Measurements from ENCODE around the gene FAAP100.

Gene FAAP100

DNA sequence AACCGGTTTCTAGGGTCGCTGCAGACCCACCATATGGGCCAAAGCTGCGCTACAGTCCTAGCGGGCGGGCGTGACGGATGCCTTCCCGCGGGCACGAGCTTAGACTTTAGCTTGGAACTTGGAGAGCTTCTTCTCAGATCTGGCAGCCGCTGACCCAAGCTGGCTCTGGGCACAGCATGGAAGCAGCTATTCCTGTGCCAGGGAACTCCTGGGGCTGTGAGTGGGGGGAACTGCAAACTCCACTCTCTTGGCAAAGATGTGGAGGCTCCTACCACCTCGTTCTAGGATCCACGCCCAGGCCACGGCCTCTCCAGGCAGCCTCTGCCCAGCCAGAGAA lies 8.8 kb downstream of the FAAP100 start:
- no peak overlapping the region for H3K9ac ChIP-seq (ENCODE audit: low read depth, low read length)
- H3K36me3 ChIP-seq (ENCODE audit: control insufficient read depth, insufficient read depth, low read length), result peaks cover 59% of the 10 kb centered on the region
- H3K27ac ChIP-seq (ENCODE audit: low read depth, low read length), result no peak overlapping the region
- H3K27me3 ChIP-seq (ENCODE audit: control insufficient read depth, insufficient read depth, low read length), result no peaks in the 10 kb centered on the region
- no peak overlapping the region for H3K4me3 ChIP-seq (ENCODE audit: low read depth, low read length)
- no peaks in the 10 kb centered on the region for H3K4me1 ChIP-seq (ENCODE audit: control insufficient read depth, insufficient read depth, low read length)
- H3K9me3 ChIP-seq (ENCODE audit: control insufficient read depth, insufficient read depth, low read length), result no peaks in the 10 kb centered on the region

GRCh38 chr17:81542431-81543338 lies 9.5 kb downstream of the FAAP100 start:
- Histone ChIP-seq H3K9me3 (ENCODE audit: control insufficient read depth, insufficient read depth, low read length) (no peaks in the 10 kb centered on the region), H3K36me3 (ENCODE audit: control insufficient read depth, insufficient read depth, low read length) (peaks cover 53% of the 10 kb centered on the region), H3K27me3 (ENCODE audit: control insufficient read depth, insufficient read depth, low read length) (no peaks in the 10 kb centered on the region), H3K4me3 (ENCODE audit: low read depth, low read length) (no peak overlapping the region), H3K4me1 (ENCODE audit: control insufficient read depth, insufficient read depth, low read length) (no peaks in the 10 kb centered on the region), H3K9ac (ENCODE audit: low read depth, low read length) (no peak overlapping the region), H3K27ac (ENCODE audit: low read depth, low read length) (no peak overlapping the region)

DNA sequence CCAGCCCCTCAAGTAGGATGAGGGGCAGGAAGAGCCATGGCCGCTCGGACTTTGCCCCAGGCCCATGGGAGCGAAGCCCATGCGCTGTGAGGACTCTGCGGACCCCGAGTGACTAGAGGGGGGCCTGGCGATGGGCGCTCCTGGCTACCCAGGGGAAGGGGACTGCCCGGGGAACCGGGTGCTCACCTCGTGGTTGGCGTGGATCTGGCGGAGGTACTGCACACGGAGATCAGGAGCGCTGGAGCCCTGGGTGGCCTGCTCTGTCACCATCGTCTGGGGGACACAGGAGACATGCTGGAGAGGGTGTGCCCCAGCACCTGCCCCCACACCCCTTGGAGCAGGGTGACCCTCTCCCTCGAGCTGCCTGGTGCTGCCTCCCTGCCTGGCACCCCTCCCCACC lies 11.0 kb downstream of the FAAP100 start:
- Histone ChIP-seq H3K4me3 (ENCODE audit: low read depth, low read length) (no peak overlapping the region), H3K9ac (ENCODE audit: low read depth, low read length) (no peak overlapping the region), H3K27me3 (ENCODE audit: control insufficient read depth, insufficient read depth, low read length) (peaks cover 8% of the 10 kb centered on the region), H3K4me1 (ENCODE audit: control insufficient read depth, insufficient read depth, low read length) (no peaks in the 10 kb centered on the region), H3K36me3 (ENCODE audit: control insufficient read depth, insufficient read depth, low read length) (peaks cover 38% of the 10 kb centered on the region), H3K27ac (ENCODE audit: low read depth, low read length) (no peak overlapping the region), H3K9me3 (ENCODE audit: control insufficient read depth, insufficient read depth, low read length) (no peaks in the 10 kb centered on the region)

DNA sequence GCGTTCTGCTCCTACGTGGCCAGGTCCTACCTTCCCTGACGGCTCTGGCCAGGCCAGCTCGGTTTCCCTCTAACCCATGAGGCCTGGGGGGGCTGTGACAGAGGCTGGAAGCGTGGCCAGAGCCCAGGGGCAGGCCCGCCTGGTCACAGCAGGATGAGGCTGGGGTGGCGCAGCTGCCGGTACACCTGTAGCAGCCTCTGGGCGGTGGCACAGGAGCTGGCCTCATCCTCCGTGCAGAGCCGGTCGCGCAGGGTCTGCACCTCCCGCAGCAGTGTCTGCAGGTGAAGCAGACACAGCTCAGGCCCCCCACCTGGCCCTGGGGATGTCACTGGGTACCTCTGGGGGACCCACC lies 11.5 kb downstream of the FAAP100 start:
- Histone ChIP-seq H3K27ac (ENCODE audit: low read depth, low read length) (no peak overlapping the region), H3K36me3 (ENCODE audit: control insufficient read depth, insufficient read depth, low read length) (peaks cover 33% of the 10 kb centered on the region), H3K4me1 (ENCODE audit: control insufficient read depth, insufficient read depth, low read length) (no peaks in the 10 kb centered on the region), H3K27me3 (ENCODE audit: control insufficient read depth, insufficient read depth, low read length) (peaks cover 12% of the 10 kb centered on the region), H3K4me3 (ENCODE audit: low read depth, low read length) (no peak overlapping the region), H3K9ac (ENCODE audit: low read depth, low read length) (no peak overlapping the region), H3K9me3 (ENCODE audit: control insufficient read depth, insufficient read depth, low read length) (no peaks in the 10 kb centered on the region)

- Histone ChIP-seq H3K36me3 (ENCODE audit: control insufficient read depth, insufficient read depth, low read length) (peaks cover 28% of the 10 kb centered on the region), H3K4me3 (ENCODE audit: low read depth, low read length) (no peak overlapping the region), H3K27me3 (ENCODE audit: control insufficient read depth, insufficient read depth, low read length) (peaks cover 15% of the 10 kb centered on the region), H3K9me3 (ENCODE audit: control insufficient read depth, insufficient read depth, low read length) (no peaks in the 10 kb centered on the region), H3K9ac (ENCODE audit: low read depth, low read length) (no peak overlapping the region), H3K4me1 (ENCODE audit: control insufficient read depth, insufficient read depth, low read length) (no peaks in the 10 kb centered on the region), H3K27ac (ENCODE audit: low read depth, low read length) (no peak overlapping the region)
These were observed 12.0 kb downstream of the FAAP100 start for GRCh38 chr17:81539961-81540675.

- Histone ChIP-seq H3K36me3 (ENCODE audit: control insufficient read depth, insufficient read depth, low read length) (peaks cover 22% of the 10 kb centered on the region), H3K27me3 (ENCODE audit: control insufficient read depth, insufficient read depth, low read length) (peaks cover 21% of the 10 kb centered on the region), H3K4me3 (ENCODE audit: low read depth, low read length) (no peak overlapping the region), H3K9ac (ENCODE audit: low read depth, low read length) (no peak overlapping the region), H3K27ac (ENCODE audit: low read depth, low read length) (no peak overlapping the region), H3K9me3 (ENCODE audit: control insufficient read depth, insufficient read depth, low read length) (no peaks in the 10 kb centered on the region), H3K4me1 (ENCODE audit: control insufficient read depth, insufficient read depth, low read length) (no peaks in the 10 kb centered on the region)
These were observed 12.6 kb downstream of the FAAP100 start for GRCh38 chr17:81539571-81539900.

GRCh38 chr17:81538651-81539570 lies 13.2 kb downstream of the FAAP100 start:
- H3K36me3 ChIP-seq (ENCODE audit: control insufficient read depth, insufficient read depth, low read length), result peaks cover 16% of the 10 kb centered on the region

GRCh38 chr17:81537856-81538555 lies 14.1 kb downstream of the FAAP100 start:
- H3K27me3 ChIP-seq (ENCODE audit: control insufficient read depth, insufficient read depth, low read length), result peaks cover 35% of the 10 kb centered on the region
- H3K9ac ChIP-seq (ENCODE audit: low read depth, low read length), result no peak overlapping the region
- H3K4me3 ChIP-seq (ENCODE audit: low read depth, low read length), result no peak overlapping the region
- no peaks in the 10 kb centered on the region for H3K9me3 ChIP-seq (ENCODE audit: control insufficient read depth, insufficient read depth, low read length)
- H3K36me3 ChIP-seq (ENCODE audit: control insufficient read depth, insufficient read depth, low read length), result peaks cover 10% of the 10 kb centered on the region
- no peak overlapping the region for H3K27ac ChIP-seq (ENCODE audit: low read depth, low read length)
- H3K4me1 ChIP-seq (ENCODE audit: control insufficient read depth, insufficient read depth, low read length), result no peaks in the 10 kb centered on the region

More at GRCh38 chr17:81538651-81539570, 13.2 kb downstream of the FAAP100 start:
- Histone ChIP-seq H3K27me3 (ENCODE audit: control insufficient read depth, insufficient read depth, low read length) (peaks cover 27% of the 10 kb centered on the region), H3K4me1 (ENCODE audit: control insufficient read depth, insufficient read depth, low read length) (no peaks in the 10 kb centered on the region), H3K4me3 (ENCODE audit: low read depth, low read length) (no peak overlapping the region), H3K9me3 (ENCODE audit: control insufficient read depth, insufficient read depth, low read length) (no peaks in the 10 kb centered on the region), H3K27ac (ENCODE audit: low read depth, low read length) (no peak overlapping the region), H3K9ac (ENCODE audit: low read depth, low read length) (no peak overlapping the region)

GRCh38 chr17:81537343-81537855 lies 14.8 kb downstream of the FAAP100 start:
- Histone ChIP-seq H3K27ac (ENCODE audit: low read depth, low read length) (no peak overlapping the region), H3K9me3 (ENCODE audit: control insufficient read depth, insufficient read depth, low read length) (no peaks in the 10 kb centered on the region), H3K36me3 (ENCODE audit: control insufficient read depth, insufficient read depth, low read length) (peaks cover 10% of the 10 kb centered on the region), H3K27me3 (ENCODE audit: control insufficient read depth, insufficient read depth, low read length) (peaks cover 41% of the 10 kb centered on the region), H3K9ac (ENCODE audit: low read depth, low read length) (no peak overlapping the region), H3K4me3 (ENCODE audit: low read depth, low read length) (peak overlapping the region; percentile 48; the same call in 1 of the 2 replicates), H3K4me1 (ENCODE audit: control insufficient read depth, insufficient read depth, low read length) (no peaks in the 10 kb centered on the region)
